HepG2 (cell line): ENCODE measurements around the gene WDR27. TPM values are rescaled to one million over a fixed set of nuclear protein-coding genes. Genes with fewer than 3 reads are reported as not detected.

Source experiments
- AHDC1 ChIP-seq: sonication (generic); formaldehyde crosslinking; IDR thresholded peaks from 2 replicates; pipeline ENCODE4 v1.5.1; 2020; ENCODE audit warnings: mild to moderate bottlenecking, missing genetic modification reagents, borderline replicate concordance
- ARID2 ChIP-seq: sonication (generic); formaldehyde crosslinking; IDR thresholded peaks from 2 replicates; pipeline ENCODE4 v1.8.1; 2022; ENCODE audit warnings: mild to moderate bottlenecking, missing genetic modification reagents, borderline replicate concordance
- ARID3A ChIP-seq: IDR thresholded peaks from 2 replicates; pipeline ENCODE4 v1.6.1; 2012; ENCODE audit warnings: low read depth, low read length, improper control_type of control experiment
- ATF1 ChIP-seq: IDR thresholded peaks from 2 replicates; pipeline ENCODE4 v1.6.1; 2016; ENCODE audit warnings: mild to moderate bottlenecking, control low read depth
- HNRNPUL1 ChIP-seq: fragments of 200-400 bp; formaldehyde crosslinking; IDR thresholded peaks from 2 replicates; pipeline ENCODE4 v1.6.1; 2017; ENCODE audit warnings: low read depth, mild to moderate bottlenecking, low read length, moderate library complexity
- IKZF1 ChIP-seq: fragments of 450-650 bp; IDR thresholded peaks from 2 replicates; pipeline ENCODE4 v1.7.1; 2016
- JUND ChIP-seq: sonication (generic); formaldehyde crosslinking; IDR thresholded peaks from 2 replicates; pipeline ENCODE4 v1.8.0; 2022; ENCODE audit warnings: mild to moderate bottlenecking, missing genetic modification reagents
- KDM3A ChIP-seq: IDR thresholded peaks from 2 replicates; pipeline ENCODE4 v1.6.1; 2018; ENCODE audit warnings: low read depth, missing compliant biosample characterization
- NAIF1 ChIP-seq: sonication (generic); formaldehyde crosslinking; IDR thresholded peaks from 2 replicates; pipeline ENCODE4 v1.5.0; 2020; ENCODE audit warnings: mild to moderate bottlenecking, missing genetic modification reagents, borderline replicate concordance
- NPAS2 ChIP-seq: sonication (generic); formaldehyde crosslinking; IDR thresholded peaks from 2 replicates; pipeline ENCODE4 v1.8.0; 2022; ENCODE audit warnings: mild to moderate bottlenecking, missing genetic modification reagents, borderline replicate concordance
- SMAD1 ChIP-seq: sonication (generic); formaldehyde crosslinking; IDR thresholded peaks from 2 replicates; pipeline ENCODE4 v1.4.0; 2020; ENCODE audit warnings: missing genetic modification reagents, low read depth, mild to moderate bottlenecking, borderline replicate concordance
- SRSF1 ChIP-seq: fragments of 200-400 bp; formaldehyde crosslinking; optimal IDR thresholded peaks from 2 replicates; pipeline ENCODE3; 2017; ENCODE audit warnings: mild to moderate bottlenecking, low read depth, low read length, moderate library complexity
- U2AF1 ChIP-seq: fragments of 200-400 bp; formaldehyde crosslinking; optimal IDR thresholded peaks from 2 replicates; pipeline ENCODE3; 2017; ENCODE audit warnings: mild to moderate bottlenecking, low read depth, low read length
- ZBTB3 ChIP-seq: sonication (generic); formaldehyde crosslinking; IDR thresholded peaks from 2 replicates; pipeline ENCODE4 v1.4.0; 2020; ENCODE audit warnings: low read depth, mild to moderate bottlenecking, moderate library complexity, missing genetic modification reagents, borderline replicate concordance
- ZBTB37 ChIP-seq: sonication (generic); formaldehyde crosslinking; IDR thresholded peaks from 2 replicates; pipeline ENCODE4 v1.4.0; 2020; ENCODE audit warnings: mild to moderate bottlenecking, missing genetic modification reagents
- ZMYM3 ChIP-seq: sonication (generic); formaldehyde crosslinking; IDR thresholded peaks from 2 replicates; pipeline ENCODE4 v1.5.1; 2020; ENCODE audit warnings: mild to moderate bottlenecking, missing genetic modification reagents
- ZNF589 ChIP-seq: sonication (generic); formaldehyde crosslinking; conservative IDR thresholded peaks from 2 replicates; pipeline ENCODE4 v1.8.0; 2022; ENCODE audit warnings: mild to moderate bottlenecking, moderate library complexity, missing genetic modification reagents
- ZNF639 ChIP-seq: conservative IDR thresholded peaks from 2 replicates; pipeline ENCODE4 v1.6.1; 2018; ENCODE audit warnings: missing genetic modification reagents
- ZNF644 ChIP-seq: IDR thresholded peaks from 2 replicates; pipeline ENCODE4 v1.6.1; 2016; ENCODE audit warnings: low read depth
- ZNF672 ChIP-seq: sonication (generic); formaldehyde crosslinking; IDR thresholded peaks from 2 replicates; pipeline ENCODE4 v1.8.1; 2022; ENCODE audit warnings: missing genetic modification reagents
- ZNF747 ChIP-seq: sonication (generic); formaldehyde crosslinking; IDR thresholded peaks from 2 replicates; pipeline ENCODE4 v1.8.1; 2023; ENCODE audit warnings: missing genetic modification reagents, mild to moderate bottlenecking, borderline replicate concordance
- polyA plus RNA-seq, 8 experiments: library from polyadenylated mRNA; depleted of rRNA in 3 of 8; stranded (reverse) in 7 of 8; unstranded in 1 of 8; fragments of >200 nt; fragmentation: Illumina TruSeq in 4 of 8; extraction: Trizol in 4 of 8; gene quantifications; 2 replicates each; pipeline versions ENCODE4 v1.2.1 to v1.2.3, GENCODE V29; 2011 to 2016; ENCODE audit warnings: low read depth in 4 of 8, missing spikeins in 1 of 8, mixed read lengths in 1 of 8; ENCODE audit not compliant: insufficient read depth in 1 of 8
- total RNA-seq, 5 experiments: library from RNA; depleted of rRNA; stranded (reverse); fragments of >200 nt; fragmentation: Illumina TruSeq; extraction: Trizol; gene quantifications; 2 replicates each; pipeline ENCODE4 v1.2.3, GENCODE V29; 2016; ENCODE audit warnings: low read depth in 1 of 5

Gene WDR27
- total and polyA plus RNA-seq, 2 of the 13 experiments (the other 11 are each of a cell fraction or from before 2014, with no cell fraction given): 34.1 to 80.3 TPM

- TF ChIP-seq ZBTB37 (CRISPR knock-in tag) (no peak), IKZF1 (no peak), ARID3A (no peak), U2AF1 (no peak), ATF1 (no peak), SMAD1 (CRISPR knock-in tag) (no peak), ZBTB3 (CRISPR knock-in tag) (no peak), AHDC1 (CRISPR knock-in tag) (no peak; the same call in 1 of the 2 replicates), HNRNPUL1 (no peak), ZNF747 (peak; percentile 80), SRSF1 (peak; percentile 74), KDM3A (CRISPR knock-in tag) (peak; percentile 62; the same call in 1 of the 2 replicates), JUND (0 out of 2 replicates have a peak, but pooled peaks have one; percentile 36), ZNF589 (peak; percentile 97), ARID2 (no peak), ZNF672 (CRISPR knock-in tag) (peak; percentile 85; the same call in 1 of the 2 replicates), NAIF1 (CRISPR knock-in tag) (no peak), ZNF644 (CRISPR knock-in tag) (no peak), ZMYM3 (no peak), ZNF639 (CRISPR knock-in tag) (no peak; the same call in 1 of the 2 replicates), NPAS2 (CRISPR knock-in tag) (no peak)
Observed at GRCh38 chr6:169724494-169725124, 22.8 kb upstream of the WDR27 start, which contains the start of gene PHF10 (continued).
